ENCODE data around the gene UIMC1. TPM values are rescaled to one million over a fixed set of nuclear protein-coding genes. Genes with fewer than 3 reads are reported as not detected.

The UIMC1 gene
- total RNA-seq, 4 donors from 2014 or later, result 34.7 to 51.1 (median 48.9) TPM

GRCh38 chr5:176899946-176900779 is 106.4 kb downstream of the UIMC1 start:
- TF ChIP-seq POLR2AphosphoS5 (IDR thresholded peaks at IDR 0.05) (no peak), POLR2A (IDR thresholded peaks at IDR 0.05; ENCODE audit: low read depth) (no peak), EP300 (IDR thresholded peaks at IDR 0.05) (no peak)
- TF ChIP-seq, protein P1, sequence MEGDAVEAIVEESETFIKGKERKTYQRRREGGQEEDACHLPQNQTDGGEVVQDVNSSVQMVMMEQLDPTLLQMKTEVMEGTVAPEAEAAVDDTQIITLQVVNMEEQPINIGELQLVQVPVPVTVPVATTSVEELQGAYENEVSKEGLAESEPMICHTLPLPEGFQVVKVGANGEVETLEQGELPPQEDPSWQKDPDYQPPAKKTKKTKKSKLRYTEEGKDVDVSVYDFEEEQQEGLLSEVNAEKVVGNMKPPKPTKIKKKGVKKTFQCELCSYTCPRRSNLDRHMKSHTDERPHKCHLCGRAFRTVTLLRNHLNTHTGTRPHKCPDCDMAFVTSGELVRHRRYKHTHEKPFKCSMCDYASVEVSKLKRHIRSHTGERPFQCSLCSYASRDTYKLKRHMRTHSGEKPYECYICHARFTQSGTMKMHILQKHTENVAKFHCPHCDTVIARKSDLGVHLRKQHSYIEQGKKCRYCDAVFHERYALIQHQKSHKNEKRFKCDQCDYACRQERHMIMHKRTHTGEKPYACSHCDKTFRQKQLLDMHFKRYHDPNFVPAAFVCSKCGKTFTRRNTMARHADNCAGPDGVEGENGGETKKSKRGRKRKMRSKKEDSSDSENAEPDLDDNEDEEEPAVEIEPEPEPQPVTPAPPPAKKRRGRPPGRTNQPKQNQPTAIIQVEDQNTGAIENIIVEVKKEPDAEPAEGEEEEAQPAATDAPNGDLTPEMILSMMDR (IDR thresholded peaks at IDR 0.05), result no peak
- peaks cover 0 to 13% (median 5%) of the 10 kb centered on the region in 4 donors for H3K4me1 ChIP-seq
- no peaks in the 10 kb centered on the region for H3K27me3 ChIP-seq
- DNase-seq (ENCODE audit: extremely low spot score), result peak; percentile 70
- H3K9me3 ChIP-seq, result no peaks in the 10 kb centered on the region
- 89% methylated on average over 4 of the region's 4 CpGs for WGBS
- H3K36me3 ChIP-seq, result peaks cover 17 to 38% (median 27%) of the 10 kb centered on the region in 4 donors
- H3K27ac ChIP-seq (replicated peaks in 1 of 4), result no peak overlapping the region
- H3K4me3 ChIP-seq, result no peak overlapping the region
- intact Hi-C loops (cut with DNase I), result no loop called here

- TF ChIP-seq POLR2AphosphoS5 (IDR thresholded peaks at IDR 0.05) (peak in 1 of 2 donors; percentile 38), POLR2A (IDR thresholded peaks at IDR 0.05; ENCODE audit: low read depth) (no peak)
- no peaks in the 10 kb centered on the region for H3K9me3 ChIP-seq
- 79% methylated on average over 9 of the region's 9 CpGs for WGBS
- intact Hi-C loops (cut with DNase I), result no loop called here
- H3K4me1 ChIP-seq, result peaks cover 0 to 13% (median 5%) of the 10 kb centered on the region in 4 donors
- H3K27ac ChIP-seq (replicated peaks in 1 of 4), result no peak within 1 kb of the TSS
- peaks cover 9 to 30% (median 21%) of the 10 kb centered on the region in 4 donors for H3K36me3 ChIP-seq
- DNase-seq (ENCODE audit: extremely low spot score), result peak; percentile 86
- H3K27me3 ChIP-seq, result no peaks in the 10 kb centered on the region
- H3K4me3 ChIP-seq, result peak within 1 kb of the TSS in 3 of 4 donors; percentile 4 to 22 (median 5)
Observed at GRCh38 chr5:176899296-176899891, 107.2 kb downstream of the UIMC1 start, which contains the start of gene HK3. Gene HK3 (minus strand): TSS chr5:176899346. CDS start chr5:176896159, 3,187 bp downstream.

GRCh38 chr5:176897263-176897662 is 109.3 kb downstream of the UIMC1 start:
- DNase-seq (ENCODE audit: extremely low spot score), result no peak
- Histone ChIP-seq H3K27ac (replicated peaks in 1 of 4) (no peak overlapping the region), H3K4me3 (no peak overlapping the region), H3K9me3 (no peaks in the 10 kb centered on the region), H3K4me1 (peaks cover 0 to 13% (median 5%) of the 10 kb centered on the region in 4 donors), H3K27me3 (peaks cover 0 to 5% (median 0%) of the 10 kb centered on the region in 4 donors), H3K36me3 (peaks cover 0 to 9% (median under 1%) of the 10 kb centered on the region in 4 donors)
- no peak for TF ChIP-seq EP300 (IDR thresholded peaks at IDR 0.05)
- no peak for TF ChIP-seq POLR2A (IDR thresholded peaks at IDR 0.05; ENCODE audit: low read depth)
- TF ChIP-seq, protein P1 (IDR thresholded peaks at IDR 0.05), result no peak
- TF ChIP-seq POLR2AphosphoS5 (IDR thresholded peaks at IDR 0.05), result no peak
- 71% methylated on average over 3 of the region's 3 CpGs for WGBS
- intact Hi-C loops (cut with DNase I), result no loop called here

DNA sequence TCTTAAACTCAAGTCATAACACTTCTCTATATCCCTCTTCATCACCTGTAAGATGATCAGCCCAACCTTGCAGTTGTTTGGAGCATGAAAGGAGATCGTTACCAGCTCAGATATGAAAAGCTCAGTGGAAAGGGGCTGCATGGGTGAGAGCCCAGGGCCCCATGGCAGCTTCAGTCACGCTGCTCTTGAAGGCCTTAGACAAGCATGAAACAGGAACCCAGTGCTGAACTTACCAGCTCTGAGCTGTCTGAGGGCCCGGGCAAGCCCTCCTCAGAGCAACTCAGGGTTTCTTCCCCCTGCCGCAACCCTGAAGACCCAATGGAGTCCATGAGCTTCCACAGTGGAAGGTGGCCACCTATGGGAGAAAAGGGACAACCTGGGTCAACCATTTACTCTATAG is 110.7 kb downstream of the UIMC1 start:
- Histone ChIP-seq H3K4me3 (no peak overlapping the region), H3K27ac (replicated peaks in 1 of 4) (no peak overlapping the region), H3K4me1 (peaks cover 0 to 13% (median 5%) of the 10 kb centered on the region in 4 donors), H3K27me3 (peaks cover 0 to 6% (median 0%) of the 10 kb centered on the region in 4 donors), H3K36me3 (no peaks in the 10 kb centered on the region), H3K9me3 (no peaks in the 10 kb centered on the region)
- TF ChIP-seq, protein P1 (IDR thresholded peaks at IDR 0.05), result no peak
- TF ChIP-seq POLR2A (IDR thresholded peaks at IDR 0.05; ENCODE audit: low read depth), result no peak
- TF ChIP-seq POLR2AphosphoS5 (IDR thresholded peaks at IDR 0.05), result no peak
- no peak for TF ChIP-seq EP300 (IDR thresholded peaks at IDR 0.05)
- intact Hi-C loops (cut with DNase I), result no loop called here
- DNase-seq (ENCODE audit: extremely low spot score), result no peak
- whole genome bisulfite sequencing, result 80% methylated on average over 3 of the region's 4 CpGs

GRCh38 chr5:176894298-176894697 is 112.3 kb downstream of the UIMC1 start:
- no peak for TF ChIP-seq EP300 (IDR thresholded peaks at IDR 0.05)
- TF ChIP-seq POLR2AphosphoS5 (IDR thresholded peaks at IDR 0.05), result no peak
- TF ChIP-seq POLR2A (IDR thresholded peaks at IDR 0.05; ENCODE audit: low read depth), result no peak
- TF ChIP-seq, protein P1 (IDR thresholded peaks at IDR 0.05), result no peak
- Histone ChIP-seq H3K4me3 (no peak overlapping the region), H3K27ac (replicated peaks in 1 of 4) (no peak overlapping the region), H3K9me3 (no peaks in the 10 kb centered on the region), H3K36me3 (no peaks in the 10 kb centered on the region), H3K27me3 (peaks cover 0 to 6% (median 0%) of the 10 kb centered on the region in 4 donors), H3K4me1 (no peaks in the 10 kb centered on the region)
- WGBS, result 90% methylated on average over 6 of the region's 6 CpGs
- DNase-seq (ENCODE audit: extremely low spot score), result no peak
- intact Hi-C loops (cut with DNase I), result no loop called here

Measured in esophagus muscularis mucosa (tissue), 4 donors.